Measurements from ENCODE around the gene ALCAM. TPM values are rescaled to one million over a fixed set of nuclear protein-coding genes. Genes with fewer than 3 reads are reported as not detected.
"Not testable (repeated sequence)": the region's sequence is repeated elsewhere in the genome, so short reads cannot be mapped to it uniquely, and the experiment has no call there.

ALCAM gene
- total RNA-seq, 1 experiment from 2014 or later = 32.3 TPM

DNA sequence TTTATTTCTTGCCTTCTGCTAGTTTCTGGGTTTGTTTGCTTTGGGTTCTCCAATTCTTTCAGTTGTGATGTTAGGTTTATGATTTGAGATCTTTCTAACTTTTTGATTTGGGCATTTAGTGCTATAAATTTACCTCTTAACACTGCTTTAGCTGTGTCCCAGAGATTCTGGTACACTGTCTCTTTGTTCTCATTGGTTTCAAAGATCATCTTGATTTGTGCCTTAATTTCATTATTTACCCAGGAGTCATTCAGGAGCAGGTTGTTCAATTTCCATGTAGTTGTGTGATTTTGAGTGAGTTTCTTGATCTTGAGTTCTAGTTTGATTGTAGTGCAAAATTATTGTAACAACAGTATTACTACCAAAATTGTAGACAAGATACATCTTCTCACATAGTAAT lies 25.9 kb downstream of the ALCAM start:
- intact Hi-C loops (cut with micrococcal nuclease; ENCODE audit: unreplicated experiment); H3K27ac ChIP-seq (ENCODE audit: low read length); H3K27me3 ChIP-seq (ENCODE audit: control insufficient read depth, insufficient read depth, low read length); in situ Hi-C loops (cut with HindIII; ENCODE audit: low pct_unique_long_range_greater_than_20kb, low sequenced_read_pairs); H3K4me3 ChIP-seq (ENCODE audit: low read depth in 2 of 2, low read length in 2 of 2); DNase-seq (ENCODE audit: low read depth, low spot score); BruUV-seq (replicated peaks); ATAC-seq; H3K9me3 ChIP-seq (ENCODE audit: control insufficient read depth, insufficient read depth, low read depth, low read length); H3K4me1 ChIP-seq (ENCODE audit: control insufficient read depth, insufficient read depth, low read length); POLR2A ChIA-PET; H3K36me3 ChIP-seq (ENCODE audit: control insufficient read depth, insufficient read depth, low read length); CTCF ChIA-PET: not testable (repeated sequence)

DNA sequence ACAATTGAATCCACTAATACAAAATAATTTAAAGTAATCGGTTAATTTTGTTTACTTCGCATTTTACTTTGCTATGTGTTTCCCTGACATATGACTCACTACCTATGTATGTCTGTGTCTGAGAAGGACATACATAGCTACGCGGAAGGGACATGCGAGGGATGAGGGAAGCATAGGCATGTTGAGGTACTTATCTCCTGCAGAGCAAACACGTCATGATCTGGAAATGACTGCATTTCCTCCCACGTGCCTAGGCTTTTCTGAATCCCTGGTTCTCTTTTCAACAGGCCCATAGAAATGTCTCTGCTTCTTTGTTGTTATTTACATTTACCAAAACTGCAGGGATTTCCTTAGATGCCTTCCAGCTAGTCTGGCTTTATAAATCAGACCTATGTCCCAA lies 27.5 kb downstream of the ALCAM start:
- Histone ChIP-seq H3K4me3 (ENCODE audit: low read depth in 2 of 2, low read length in 2 of 2) (no peak overlapping the region), H3K4me1 (ENCODE audit: control insufficient read depth, insufficient read depth, low read length) (peaks cover 3% of the 10 kb centered on the region; the same call in 1 of the 2 replicates), H3K36me3 (ENCODE audit: control insufficient read depth, insufficient read depth, low read length) (no peaks in the 10 kb centered on the region), H3K27ac (ENCODE audit: low read length) (no peak overlapping the region), H3K27me3 (ENCODE audit: control insufficient read depth, insufficient read depth, low read length) (no peaks in the 10 kb centered on the region), H3K9me3 (ENCODE audit: control insufficient read depth, insufficient read depth, low read depth, low read length) (0 out of 2 replicates have a peak, but pooled peaks cover 3% of the 10 kb centered on the region)
- DNase-seq (ENCODE audit: low read depth, low spot score) = no peak
- no peak for ATAC-seq
- BruUV-seq (replicated peaks) = no TSS peak
- CTCF ChIA-PET = no interaction called here
- POLR2A ChIA-PET = no interaction called here
- TF ChIP-seq POLR2AphosphoS5 (IDR thresholded peaks at IDR 0.05; ENCODE audit: low read depth, low read length) = no peak
- TF ChIP-seq TCF7L2 (IDR thresholded peaks at IDR 0.05; ENCODE audit: low read depth, low read length) = no peak
- TF ChIP-seq SIN3A (IDR thresholded peaks at IDR 0.05; ENCODE audit: borderline replicate concordance, insufficient read depth, low read depth, low read length) = no peak
- TF ChIP-seq, protein P1, sequence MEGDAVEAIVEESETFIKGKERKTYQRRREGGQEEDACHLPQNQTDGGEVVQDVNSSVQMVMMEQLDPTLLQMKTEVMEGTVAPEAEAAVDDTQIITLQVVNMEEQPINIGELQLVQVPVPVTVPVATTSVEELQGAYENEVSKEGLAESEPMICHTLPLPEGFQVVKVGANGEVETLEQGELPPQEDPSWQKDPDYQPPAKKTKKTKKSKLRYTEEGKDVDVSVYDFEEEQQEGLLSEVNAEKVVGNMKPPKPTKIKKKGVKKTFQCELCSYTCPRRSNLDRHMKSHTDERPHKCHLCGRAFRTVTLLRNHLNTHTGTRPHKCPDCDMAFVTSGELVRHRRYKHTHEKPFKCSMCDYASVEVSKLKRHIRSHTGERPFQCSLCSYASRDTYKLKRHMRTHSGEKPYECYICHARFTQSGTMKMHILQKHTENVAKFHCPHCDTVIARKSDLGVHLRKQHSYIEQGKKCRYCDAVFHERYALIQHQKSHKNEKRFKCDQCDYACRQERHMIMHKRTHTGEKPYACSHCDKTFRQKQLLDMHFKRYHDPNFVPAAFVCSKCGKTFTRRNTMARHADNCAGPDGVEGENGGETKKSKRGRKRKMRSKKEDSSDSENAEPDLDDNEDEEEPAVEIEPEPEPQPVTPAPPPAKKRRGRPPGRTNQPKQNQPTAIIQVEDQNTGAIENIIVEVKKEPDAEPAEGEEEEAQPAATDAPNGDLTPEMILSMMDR (IDR thresholded peaks at IDR 0.05) = no peak
- TF ChIP-seq, protein P2, sequence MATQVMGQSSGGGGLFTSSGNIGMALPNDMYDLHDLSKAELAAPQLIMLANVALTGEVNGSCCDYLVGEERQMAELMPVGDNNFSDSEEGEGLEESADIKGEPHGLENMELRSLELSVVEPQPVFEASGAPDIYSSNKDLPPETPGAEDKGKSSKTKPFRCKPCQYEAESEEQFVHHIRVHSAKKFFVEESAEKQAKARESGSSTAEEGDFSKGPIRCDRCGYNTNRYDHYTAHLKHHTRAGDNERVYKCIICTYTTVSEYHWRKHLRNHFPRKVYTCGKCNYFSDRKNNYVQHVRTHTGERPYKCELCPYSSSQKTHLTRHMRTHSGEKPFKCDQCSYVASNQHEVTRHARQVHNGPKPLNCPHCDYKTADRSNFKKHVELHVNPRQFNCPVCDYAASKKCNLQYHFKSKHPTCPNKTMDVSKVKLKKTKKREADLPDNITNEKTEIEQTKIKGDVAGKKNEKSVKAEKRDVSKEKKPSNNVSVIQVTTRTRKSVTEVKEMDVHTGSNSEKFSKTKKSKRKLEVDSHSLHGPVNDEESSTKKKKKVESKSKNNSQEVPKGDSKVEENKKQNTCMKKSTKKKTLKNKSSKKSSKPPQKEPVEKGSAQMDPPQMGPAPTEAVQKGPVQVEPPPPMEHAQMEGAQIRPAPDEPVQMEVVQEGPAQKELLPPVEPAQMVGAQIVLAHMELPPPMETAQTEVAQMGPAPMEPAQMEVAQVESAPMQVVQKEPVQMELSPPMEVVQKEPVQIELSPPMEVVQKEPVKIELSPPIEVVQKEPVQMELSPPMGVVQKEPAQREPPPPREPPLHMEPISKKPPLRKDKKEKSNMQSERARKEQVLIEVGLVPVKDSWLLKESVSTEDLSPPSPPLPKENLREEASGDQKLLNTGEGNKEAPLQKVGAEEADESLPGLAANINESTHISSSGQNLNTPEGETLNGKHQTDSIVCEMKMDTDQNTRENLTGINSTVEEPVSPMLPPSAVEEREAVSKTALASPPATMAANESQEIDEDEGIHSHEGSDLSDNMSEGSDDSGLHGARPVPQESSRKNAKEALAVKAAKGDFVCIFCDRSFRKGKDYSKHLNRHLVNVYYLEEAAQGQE (IDR thresholded peaks at IDR 0.05; ENCODE audit: insufficient read depth in 1 of 2, low read depth in 2 of 2, low read length in 1 of 2) = no peak
- in situ Hi-C loops (cut with HindIII; ENCODE audit: low pct_unique_long_range_greater_than_20kb, low sequenced_read_pairs) = no loop called here
- intact Hi-C loops (cut with micrococcal nuclease; ENCODE audit: unreplicated experiment) = no loop called here

DNA sequence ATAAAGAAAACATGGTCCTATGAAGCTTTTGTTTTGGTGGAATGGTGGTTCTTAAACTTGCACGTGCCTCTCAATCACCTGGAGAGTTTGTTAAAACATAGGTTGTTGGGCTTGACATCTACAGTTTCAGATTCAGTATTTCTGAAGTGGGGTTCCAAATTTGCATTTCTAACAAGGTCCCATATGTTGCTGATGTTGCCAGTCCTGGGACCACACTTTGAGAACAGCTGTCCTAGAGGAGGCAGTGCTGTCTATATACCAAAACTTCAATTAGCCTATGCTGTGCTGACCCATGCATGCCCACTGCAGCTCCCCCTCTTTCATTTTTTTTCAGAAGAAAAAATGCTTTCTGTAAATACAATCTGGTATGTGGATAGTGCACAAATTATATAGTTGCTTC lies 31.3 kb downstream of the ALCAM start:
- Histone ChIP-seq H3K36me3 (ENCODE audit: control insufficient read depth, insufficient read depth, low read length) (no peaks in the 10 kb centered on the region), H3K27ac (ENCODE audit: low read length) (no peak overlapping the region), H3K9me3 (ENCODE audit: control insufficient read depth, insufficient read depth, low read depth, low read length) (0 out of 2 replicates have a peak, but pooled peaks cover 3% of the 10 kb centered on the region), H3K4me1 (ENCODE audit: control insufficient read depth, insufficient read depth, low read length) (peaks cover 3% of the 10 kb centered on the region; the same call in 1 of the 2 replicates), H3K4me3 (ENCODE audit: low read depth in 2 of 2, low read length in 2 of 2) (no peak overlapping the region), H3K27me3 (ENCODE audit: control insufficient read depth, insufficient read depth, low read length) (no peaks in the 10 kb centered on the region)
- intact Hi-C loops (cut with micrococcal nuclease; ENCODE audit: unreplicated experiment) = no loop called here
- no TSS peak for BruUV-seq (replicated peaks)
- TF ChIP-seq, protein P2 (IDR thresholded peaks at IDR 0.05; ENCODE audit: insufficient read depth in 1 of 2, low read depth in 2 of 2, low read length in 1 of 2) = no peak
- TF ChIP-seq SIN3A (IDR thresholded peaks at IDR 0.05; ENCODE audit: borderline replicate concordance, insufficient read depth, low read depth, low read length) (no peak), POLR2AphosphoS5 (IDR thresholded peaks at IDR 0.05; ENCODE audit: low read depth, low read length) (no peak), TCF7L2 (IDR thresholded peaks at IDR 0.05; ENCODE audit: low read depth, low read length) (no peak)
- TF ChIP-seq, protein P1 (IDR thresholded peaks at IDR 0.05) = no peak; the same call in 1 of the 2 replicates
- ATAC-seq (no peak), DNase-seq (ENCODE audit: low read depth, low spot score) (no peak)
- in situ Hi-C loops (cut with HindIII; ENCODE audit: low pct_unique_long_range_greater_than_20kb, low sequenced_read_pairs) = no loop called here
- ChIA-PET CTCF (interaction anchor here (0.8 kb wide), 1 partner anchor 381 kb away, joined by 3 read pairs; no protein-coding TSS in a partner anchor), POLR2A (no interaction called here)

Data from Panc1 (cell line).